DND-41 (cell line): Measurements from ENCODE around the gene SS18L1.

Source experiments
- ATAC-seq: fragments of 200-7000 bp; cut with Tn5 transposase; 3 replicates; pipeline ENCODE4 v1.9.1; 2021; ENCODE audit warnings: low read depth; ENCODE audit not compliant: insufficient read depth
- DNase-seq: peaks from one replicate; pipeline ENCODE4 v3.0.0-alpha.2; 2020
- H2AFZ ChIP-seq: 2 replicates; pipeline ENCODE4 v1.6.0; 2012; ENCODE audit warnings: low read depth, low read length
- H3K27ac ChIP-seq: 2 replicates; pipeline ENCODE4 v1.5.1; 2012; ENCODE audit warnings: low read length, inconsistent platforms
- H3K27me3 ChIP-seq: fragments of 200-600 bp; sonication (generic); 2 replicates; pipeline ENCODE4 v1.6.0; 2012; ENCODE audit warnings: low read length, mild to moderate bottlenecking, inconsistent platforms; ENCODE audit not compliant: insufficient read depth, poor library complexity
- H3K36me3 ChIP-seq: 2 replicates; pipeline ENCODE4 v1.5.1; 2012; ENCODE audit warnings: low read length, inconsistent platforms; ENCODE audit not compliant: insufficient read depth
- H3K4me1 ChIP-seq: 2 replicates; pipeline ENCODE4 v1.5.1; 2012; ENCODE audit warnings: mild to moderate bottlenecking, low read length; ENCODE audit not compliant: insufficient read depth
- H3K4me2 ChIP-seq: 2 replicates; pipeline ENCODE4 v1.6.0; 2012; ENCODE audit warnings: mild to moderate bottlenecking, moderate library complexity, low read length, inconsistent platforms; ENCODE audit not compliant: insufficient read depth
- H3K4me3 ChIP-seq, 2 experiments: fragments of 200-600 bp in 1 of 2; shearing (Covaris generic) in 1 of 2; 2 replicates each; pipeline ENCODE4 v1.5.1; 2012 to 2016; ENCODE audit warnings: inconsistent platforms in 2 of 2, low read length in 2 of 2, mild to moderate bottlenecking in 2 of 2, low read depth in 1 of 2, moderate library complexity in 1 of 2
- H3K79me2 ChIP-seq: 2 replicates; pipeline ENCODE4 v1.6.0; 2012; ENCODE audit warnings: low read length, inconsistent platforms; ENCODE audit not compliant: insufficient read depth
- H3K9ac ChIP-seq: 2 replicates; pipeline ENCODE4 v1.6.0; 2012; ENCODE audit warnings: low read depth, mild to moderate bottlenecking, inconsistent platforms, low read length, moderate library complexity
- H3K9me3 ChIP-seq: 2 replicates; pipeline ENCODE4 v1.5.1; 2012; ENCODE audit warnings: low read length, moderate library complexity, mild to moderate bottlenecking, inconsistent platforms; ENCODE audit not compliant: insufficient read depth, severe bottlenecking
- H4K20me1 ChIP-seq: 2 replicates; pipeline ENCODE4 v1.6.0; 2012; ENCODE audit warnings: low read length; ENCODE audit not compliant: insufficient read depth
- CTCF ChIP-seq: IDR thresholded peaks from 2 replicates; pipeline ENCODE4 v1.5.1; 2012; ENCODE audit warnings: borderline replicate concordance, low read length, moderate library complexity, mild to moderate bottlenecking; ENCODE audit not compliant: poor library complexity, severe bottlenecking; ENCODE audit errors: extremely low read depth
- EZH2 ChIP-seq: IDR thresholded peaks from 3 replicates; pipeline ENCODE4 v1.6.1; 2012; ENCODE audit warnings: borderline replicate concordance, low read depth, mild to moderate bottlenecking, moderate library complexity, low read length, inconsistent platforms; ENCODE audit not compliant: severe bottlenecking

Gene SS18L1

GRCh38 chr20:62170536-62170935, 27.0 kb downstream of the SS18L1 start:
- TF ChIP-seq EZH2, result no peak
- TF ChIP-seq CTCF, result no peak
- no peaks in the 10 kb centered on the region for H3K27me3 ChIP-seq
- H3K4me2 ChIP-seq, result no peak overlapping the region
- H3K79me2 ChIP-seq, result no peaks in the 10 kb centered on the region
- ATAC-seq (no peak), DNase-seq (no peak)
- no peak overlapping the region for H3K9ac ChIP-seq
- no peak overlapping the region for H2AFZ ChIP-seq
- H3K4me1 ChIP-seq, result no peaks in the 10 kb centered on the region
- H3K9me3 ChIP-seq, result no peaks in the 10 kb centered on the region
- no peak overlapping the region for H3K4me3 ChIP-seq
- H4K20me1 ChIP-seq, result 0 out of 2 replicates have a peak, but pooled peaks cover 4% of the 10 kb centered on the region
- H3K27ac ChIP-seq, result no peak overlapping the region
- H3K36me3 ChIP-seq, result peaks cover 65% of the 10 kb centered on the region

GRCh38 chr20:62171245-62171644, 27.7 kb downstream of the SS18L1 start:
- H3K4me2 ChIP-seq, result no peak overlapping the region
- H3K4me3 ChIP-seq, result no peak overlapping the region
- TF ChIP-seq CTCF (no peak), EZH2 (no peak)
- no peaks in the 10 kb centered on the region for H3K27me3 ChIP-seq
- 0 out of 2 replicates have a peak, but pooled peaks cover 4% of the 10 kb centered on the region for H4K20me1 ChIP-seq
- no peak overlapping the region for H3K9ac ChIP-seq
- DNase-seq (no peak), ATAC-seq (no peak)
- no peak overlapping the region for H3K27ac ChIP-seq
- H3K4me1 ChIP-seq, result no peaks in the 10 kb centered on the region
- peaks cover 65% of the 10 kb centered on the region for H3K36me3 ChIP-seq
- no peak overlapping the region for H2AFZ ChIP-seq
- no peaks in the 10 kb centered on the region for H3K9me3 ChIP-seq
- H3K79me2 ChIP-seq, result no peaks in the 10 kb centered on the region

GRCh38 chr20:62172666-62173065, 29.1 kb downstream of the SS18L1 start:
- H3K36me3 ChIP-seq, result peaks cover 59% of the 10 kb centered on the region

More at GRCh38 chr20:62172666-62173065, 29.1 kb downstream of the SS18L1 start:
- Histone ChIP-seq H2AFZ (no peak overlapping the region), H3K4me1 (no peaks in the 10 kb centered on the region), H3K4me3 (no peak overlapping the region), H3K79me2 (no peaks in the 10 kb centered on the region), H4K20me1 (0 out of 2 replicates have a peak, but pooled peaks cover 4% of the 10 kb centered on the region), H3K4me2 (no peak overlapping the region), H3K27ac (no peak overlapping the region), H3K9me3 (no peaks in the 10 kb centered on the region), H3K27me3 (no peaks in the 10 kb centered on the region), H3K9ac (no peak overlapping the region)
- TF ChIP-seq EZH2, result no peak
- TF ChIP-seq CTCF, result no peak
- ATAC-seq (no peak), DNase-seq (no peak)
